COLO829 (cell line): ENCODE results near the gene IGF2BP3.

Experiments used
- DNase-seq: peaks from one replicate; pipeline ENCODE4 v3.0.0; 2012; ENCODE audit warnings: low spot score

Gene IGF2BP3

DNA sequence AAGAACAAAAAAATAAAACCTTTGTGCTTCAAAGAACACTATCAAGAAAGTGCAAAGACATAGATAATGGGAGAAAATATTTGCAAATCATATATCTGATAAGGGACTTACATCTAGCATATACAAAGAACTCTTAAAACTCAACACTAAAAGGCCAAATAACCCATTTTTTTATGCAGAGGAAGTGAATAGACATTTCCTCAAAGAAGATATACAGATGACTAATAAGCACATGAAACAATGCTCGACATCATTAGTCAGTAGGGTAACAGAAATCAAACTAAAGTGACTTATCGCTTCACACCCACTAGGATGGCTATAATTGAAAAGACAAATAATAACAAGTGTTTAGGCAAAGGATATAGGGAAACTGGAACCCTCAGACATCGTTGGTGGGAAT, 93.2 kb downstream of the IGF2BP3 start:
- DNase-seq = no peak

DNA sequence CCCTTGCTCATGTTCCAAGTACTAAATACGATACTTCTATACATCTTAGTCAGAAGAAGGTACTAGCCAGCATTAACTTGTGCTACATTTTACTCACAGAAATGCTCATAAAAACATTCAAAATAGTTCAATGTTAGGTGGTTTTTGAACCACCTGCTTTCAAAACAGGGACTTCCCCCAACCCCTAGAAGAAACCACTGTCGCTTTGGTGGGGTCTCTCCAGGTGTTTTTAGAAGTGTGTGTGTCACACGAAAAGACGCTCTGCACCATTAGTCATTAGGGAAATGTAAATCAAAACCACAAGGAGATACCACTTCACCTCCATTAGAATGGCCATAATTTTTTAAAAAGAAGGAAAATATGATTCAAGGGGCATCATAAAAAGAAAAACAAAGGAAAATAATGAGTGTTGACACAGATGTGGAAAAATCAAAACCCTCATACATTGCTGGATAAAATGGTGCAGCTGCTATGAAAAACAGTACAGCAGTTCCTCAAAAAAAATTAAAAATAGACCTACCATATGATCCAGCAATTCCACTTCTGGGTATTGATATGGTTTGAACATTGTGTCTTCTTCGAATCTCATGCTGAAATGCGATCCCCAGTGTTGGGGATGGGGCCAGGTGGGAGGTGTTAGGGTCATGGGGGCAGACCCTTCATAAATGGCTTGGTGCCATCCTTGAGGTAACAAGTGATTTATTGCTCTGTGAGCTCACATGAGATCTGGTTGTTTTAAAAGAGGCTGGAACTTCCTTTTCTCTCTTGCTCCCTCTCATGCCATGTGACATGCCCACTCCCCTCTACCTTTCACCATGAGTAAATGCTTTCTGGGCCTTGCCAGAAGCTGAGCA, 96.9 kb downstream of the IGF2BP3 start:
- DNase-seq = no peak

DNA sequence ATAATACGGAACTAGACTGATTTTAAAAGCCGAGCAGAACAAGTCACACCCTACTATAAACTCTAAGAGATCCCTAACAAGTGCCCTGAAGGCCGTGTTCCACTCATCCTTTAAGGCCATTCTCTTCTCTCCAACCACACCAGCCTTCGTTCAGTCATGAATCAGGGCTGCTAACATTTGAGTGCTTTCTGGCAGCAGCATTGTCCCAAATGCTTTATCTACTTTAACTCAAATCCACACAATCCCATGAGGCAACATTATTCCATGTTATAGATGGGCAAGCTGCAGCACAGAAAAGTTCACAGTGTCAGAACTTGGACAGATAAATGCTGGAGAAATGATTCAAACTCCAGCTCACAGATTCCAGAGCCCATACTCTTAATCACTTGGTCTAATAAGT, 97.7 kb downstream of the IGF2BP3 start:
- no peak for DNase-seq

DNA sequence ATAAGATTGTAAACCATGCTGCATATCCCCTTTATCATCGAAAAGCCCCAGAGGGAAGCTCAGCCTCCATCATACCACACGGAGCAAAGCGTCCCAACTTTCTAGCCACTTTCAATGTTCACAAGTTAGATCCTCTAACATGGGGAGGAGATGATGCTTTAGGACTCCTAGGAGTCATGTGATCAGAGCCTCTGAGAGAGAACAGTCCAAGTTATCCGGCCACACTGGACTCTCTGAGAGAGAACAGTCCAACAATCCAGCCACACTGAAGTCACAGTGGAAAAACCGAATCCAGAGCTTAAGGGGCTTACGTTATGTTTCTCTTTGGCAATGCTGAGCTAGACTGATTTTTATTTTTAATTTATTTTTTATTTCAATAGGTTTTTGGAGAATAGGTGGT, 98.6 kb downstream of the IGF2BP3 start:
- DNase-seq = no peak

DNA sequence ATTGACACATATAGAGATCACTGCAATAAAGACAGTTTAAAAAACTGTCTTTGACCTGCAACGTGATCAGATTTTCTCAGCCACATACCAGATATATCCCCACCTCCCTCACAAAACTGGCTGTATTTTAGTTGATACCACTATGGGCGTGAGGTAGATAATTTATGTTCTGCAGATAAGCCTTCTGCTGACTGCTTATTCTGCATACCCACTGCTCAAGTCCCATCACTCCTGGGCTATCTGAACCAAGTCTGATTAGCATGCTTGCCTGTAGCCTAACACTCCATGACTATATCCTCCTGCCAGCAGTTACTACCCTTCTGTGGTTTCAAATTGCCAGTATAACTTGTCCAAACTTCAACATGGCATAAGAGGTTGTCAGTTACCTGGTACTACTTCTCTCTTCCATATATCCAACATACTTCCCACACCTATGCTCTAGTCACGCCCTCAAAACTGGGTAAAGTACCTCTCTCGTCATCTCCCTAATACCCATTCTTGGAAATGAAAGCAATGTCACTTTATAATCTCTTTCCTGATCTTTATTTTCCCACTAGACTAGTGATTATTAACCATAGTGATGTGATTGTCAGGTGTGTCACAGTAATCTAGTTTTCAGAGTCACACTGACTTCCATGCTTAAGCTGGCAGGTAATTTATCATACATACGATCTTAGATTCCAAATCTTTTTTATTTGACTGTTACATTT, 100.4 kb downstream of the IGF2BP3 start:
- DNase-seq = no peak

DNA sequence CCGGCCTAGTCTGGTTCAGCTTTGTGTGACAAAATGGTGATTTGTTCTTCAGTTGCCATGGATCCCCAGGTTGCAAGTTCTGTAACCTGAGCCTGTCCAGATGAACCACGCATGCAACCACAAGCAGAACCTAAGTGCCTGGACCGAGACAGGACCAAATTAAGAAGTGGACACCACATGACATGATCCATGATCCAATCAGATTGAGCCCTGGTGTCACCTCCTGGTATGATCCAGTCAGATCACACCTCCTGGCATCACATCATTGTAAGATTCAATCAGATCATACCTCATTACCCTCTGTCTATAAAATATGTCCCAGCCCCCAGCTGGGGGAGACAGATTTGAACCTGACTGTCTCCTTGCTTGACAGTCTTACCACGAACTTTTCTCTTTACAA, 101.2 kb downstream of the IGF2BP3 start:
- DNase-seq = no peak

DNA sequence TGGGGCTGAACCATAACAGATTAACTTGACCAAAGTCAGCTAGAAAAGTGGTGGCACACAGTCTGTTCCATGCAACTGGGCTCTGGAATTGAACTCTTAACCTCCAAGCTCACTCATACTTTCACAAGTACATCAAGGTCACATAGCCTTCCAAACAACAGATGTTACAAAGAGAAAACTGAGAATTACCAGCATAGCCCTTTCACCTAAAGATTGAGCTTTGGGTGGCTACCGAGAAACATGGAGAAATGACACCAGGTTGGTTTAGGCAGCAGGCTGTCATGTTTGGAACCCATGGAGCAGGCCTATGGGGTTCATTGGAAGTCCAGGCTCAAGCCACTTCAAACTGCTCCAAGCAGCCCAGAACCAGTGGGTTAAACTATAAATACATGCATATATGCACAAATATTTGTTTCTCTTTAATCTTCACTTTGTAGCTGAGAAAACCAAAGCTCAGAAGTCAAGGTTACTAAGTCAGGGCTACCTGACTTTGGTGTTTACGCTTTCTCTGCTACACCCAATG, 112.1 kb downstream of the IGF2BP3 start:
- no peak for DNase-seq

DNA sequence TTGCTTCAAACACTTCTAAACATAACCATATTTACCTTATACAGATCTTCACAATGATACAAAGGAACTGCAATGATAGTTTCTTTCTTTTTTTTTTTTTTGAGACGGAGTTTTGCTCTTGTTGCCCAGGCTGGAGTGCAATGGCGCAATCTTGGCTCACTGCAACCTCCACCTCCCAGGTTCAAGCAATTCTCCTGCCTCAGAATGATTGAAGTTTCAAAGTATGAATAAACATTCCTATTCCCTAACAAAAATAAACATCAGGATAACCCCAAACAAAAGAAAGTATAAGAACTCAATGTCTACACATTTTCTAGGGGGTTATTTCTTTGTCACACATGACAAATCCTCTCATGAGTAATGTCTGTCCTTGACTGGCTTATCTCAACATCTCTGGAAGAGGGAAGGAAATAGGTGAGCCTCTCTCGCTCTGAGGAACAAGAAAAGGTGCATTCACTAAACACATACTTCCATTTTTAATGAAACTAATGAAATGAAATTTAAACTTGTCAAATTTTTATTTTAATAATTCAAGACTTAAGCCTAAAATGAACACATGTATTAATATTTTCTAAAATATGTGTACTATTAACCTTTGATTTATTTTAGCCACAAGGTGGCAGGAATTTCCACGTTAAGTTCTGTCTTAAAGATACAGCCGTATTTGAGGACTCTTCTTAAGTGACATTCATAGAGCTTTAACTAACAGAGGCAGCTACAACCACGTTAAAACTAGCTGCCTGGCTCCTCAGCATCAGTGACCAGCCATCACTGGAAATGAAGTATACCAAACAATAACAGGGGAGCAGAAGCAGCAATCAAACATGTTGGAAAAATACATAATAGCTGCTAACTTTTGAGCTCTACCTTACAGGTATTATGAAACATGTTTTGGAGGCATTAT, 112.8 kb downstream of the IGF2BP3 start:
- DNase-seq = peak; percentile 76

DNA sequence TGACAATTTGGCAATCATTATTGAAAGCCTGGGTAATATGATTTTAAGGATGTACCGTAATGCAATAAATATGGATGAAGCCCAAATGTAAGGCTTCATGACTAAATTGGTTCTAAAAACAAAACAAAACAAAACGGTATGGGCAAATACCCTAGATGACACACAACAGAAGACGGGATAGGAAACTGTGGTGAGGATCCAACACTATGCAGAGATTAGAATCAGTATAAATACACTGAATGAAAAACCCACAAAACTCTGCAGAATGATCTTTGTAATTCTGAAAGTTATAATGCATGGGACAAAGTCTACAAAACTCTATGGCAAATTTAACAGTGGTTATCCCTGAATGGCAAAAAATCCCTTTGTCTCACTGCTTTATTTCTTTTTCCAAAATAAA, 113.6 kb downstream of the IGF2BP3 start:
- DNase-seq = no peak

DNA sequence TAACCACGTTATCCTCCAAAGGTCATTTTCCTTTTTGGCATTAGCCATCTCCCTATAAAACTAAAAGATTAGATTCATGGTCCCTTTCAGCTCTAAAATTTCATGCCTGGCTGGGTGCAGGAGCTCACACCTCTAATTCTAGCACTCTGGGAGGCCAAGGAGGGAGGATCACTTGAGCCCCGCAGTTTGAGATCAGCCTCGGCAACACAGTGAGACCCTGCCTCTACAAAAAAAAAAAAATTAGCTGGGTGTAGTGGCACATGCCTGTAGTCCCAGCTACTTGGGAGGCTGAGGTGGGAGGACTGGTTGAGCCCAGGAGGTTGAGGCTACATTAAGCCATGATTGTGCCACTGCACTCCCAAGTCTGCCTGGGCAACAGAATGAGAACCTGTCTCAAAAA, 114.1 kb downstream of the IGF2BP3 start:
- DNase-seq = no peak

DNA sequence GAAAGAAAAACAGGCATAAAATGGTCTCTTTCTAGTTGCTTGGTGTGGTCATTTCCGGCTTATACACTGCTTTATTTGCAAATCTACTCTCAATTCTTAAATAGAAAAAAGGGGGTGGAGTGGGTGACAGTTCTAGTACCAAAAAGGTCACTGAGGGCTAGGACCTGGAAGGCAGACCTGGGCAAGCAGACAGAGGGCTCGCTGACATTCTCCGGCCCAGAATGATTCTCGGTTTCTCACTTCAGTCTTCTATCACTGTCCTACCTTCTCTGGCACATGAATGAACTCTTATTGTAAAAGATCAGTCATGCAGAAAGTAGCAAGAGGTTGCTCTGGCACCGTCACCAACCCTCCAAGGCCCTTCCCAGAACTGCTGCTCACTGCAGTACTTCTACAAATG, 117.1 kb downstream of the IGF2BP3 start:
- no peak for DNase-seq

DNA sequence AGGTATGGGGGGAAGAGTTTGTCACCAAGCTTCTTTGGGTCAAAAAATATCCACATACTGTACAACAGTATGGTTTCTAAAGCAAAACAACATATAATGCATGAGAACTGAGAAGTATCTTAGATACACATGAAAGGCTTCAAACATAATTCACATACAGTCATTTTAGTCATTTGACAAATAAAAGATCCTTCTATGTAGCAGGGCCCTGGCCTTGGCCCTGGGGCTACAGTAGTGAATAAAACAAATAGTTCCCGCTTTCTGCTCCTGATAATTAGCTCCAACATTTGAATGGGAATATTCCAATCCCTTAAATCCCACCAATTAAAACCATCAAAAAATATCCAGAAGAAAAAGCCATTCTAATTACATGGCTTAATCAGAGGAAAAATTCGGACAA, 119.8 kb downstream of the IGF2BP3 start:
- DNase-seq = peak; percentile 93

DNA sequence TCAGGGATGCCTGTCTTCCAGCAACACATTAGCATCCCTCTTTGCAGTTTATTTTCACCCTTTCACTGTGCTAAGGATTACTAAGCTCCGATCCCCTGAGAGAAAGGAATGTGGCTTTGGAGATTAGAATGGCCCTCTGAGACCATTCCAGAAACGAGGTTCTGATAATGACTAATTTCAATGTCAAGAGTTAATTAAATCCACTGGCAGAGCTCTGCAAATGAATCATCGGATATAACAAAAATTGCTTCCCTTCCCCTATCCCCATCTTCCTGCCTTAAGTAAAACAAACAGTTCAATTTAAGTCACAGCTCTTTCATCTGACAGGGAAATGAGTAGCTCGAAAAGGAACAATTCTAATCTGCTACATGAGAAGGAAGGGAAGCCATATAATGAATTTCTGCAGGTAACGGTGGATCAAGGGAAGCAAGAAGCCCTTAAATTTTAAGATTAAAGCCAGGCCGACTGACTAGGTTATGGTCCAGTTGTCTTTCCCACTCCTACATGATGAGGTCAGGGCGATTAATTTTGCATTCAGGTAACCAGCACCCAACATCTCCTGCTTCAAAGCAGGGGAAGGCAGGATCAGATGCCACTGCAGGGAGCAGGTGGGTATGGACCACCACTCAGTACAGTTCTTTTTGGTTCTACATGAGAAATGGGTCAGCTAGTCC, 120.7 kb downstream of the IGF2BP3 start:
- peak; percentile 89 for DNase-seq

DNA sequence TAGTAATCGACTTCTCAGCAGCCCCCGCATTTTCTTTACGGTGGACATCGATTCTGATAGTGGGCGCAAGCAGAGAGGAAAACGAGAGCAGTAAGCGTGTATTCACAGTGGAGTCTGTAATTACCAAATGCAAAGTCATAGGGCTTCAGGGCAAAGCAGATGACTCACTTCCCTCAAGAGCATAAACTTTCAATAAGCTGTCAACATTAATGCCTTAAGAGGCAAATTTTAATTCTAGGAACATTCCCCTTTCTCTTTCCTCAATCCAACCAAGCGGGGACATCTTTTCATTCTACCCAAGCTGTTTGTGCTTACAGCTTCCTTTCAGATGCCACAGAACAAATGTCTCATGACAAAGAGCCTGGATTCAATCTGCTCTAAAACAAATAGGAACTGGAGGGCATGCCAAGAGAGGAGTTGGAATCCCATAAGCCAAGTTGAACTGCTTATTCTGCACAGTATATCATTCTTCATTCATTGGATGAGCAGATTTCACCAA, 122.6 kb downstream of the IGF2BP3 start:
- peak; percentile 95 for DNase-seq

DNA sequence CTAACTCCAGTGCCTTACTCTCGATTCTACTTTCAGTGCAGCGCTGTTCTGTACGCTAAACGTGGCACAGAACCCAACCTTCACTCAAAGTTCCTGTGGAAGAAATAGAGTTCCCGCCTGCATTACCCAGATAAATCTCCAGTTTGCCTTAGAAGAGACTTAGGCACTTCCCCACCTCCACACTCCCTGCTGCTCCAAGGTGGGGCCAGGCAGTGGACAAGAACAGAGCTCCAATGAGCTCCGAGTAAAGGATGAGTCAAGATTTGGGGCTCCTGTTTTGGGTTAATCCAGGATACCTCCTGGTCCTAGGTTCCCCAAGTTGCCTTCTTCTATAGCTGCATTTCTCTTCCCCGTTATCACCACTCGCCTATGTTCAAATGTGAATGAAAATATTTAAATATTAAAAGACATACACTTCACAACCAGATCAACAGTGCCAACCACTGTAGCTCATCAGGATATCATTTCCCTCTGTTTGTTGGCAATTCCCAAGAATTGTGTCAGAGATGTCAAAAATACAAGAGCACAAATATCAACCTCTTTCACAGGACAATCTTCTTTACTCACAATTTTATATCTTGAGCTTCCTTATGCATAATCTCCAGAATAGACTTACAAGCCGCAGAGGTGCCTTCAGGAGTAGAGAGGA, 123.1 kb downstream of the IGF2BP3 start:
- DNase-seq = no peak

DNA sequence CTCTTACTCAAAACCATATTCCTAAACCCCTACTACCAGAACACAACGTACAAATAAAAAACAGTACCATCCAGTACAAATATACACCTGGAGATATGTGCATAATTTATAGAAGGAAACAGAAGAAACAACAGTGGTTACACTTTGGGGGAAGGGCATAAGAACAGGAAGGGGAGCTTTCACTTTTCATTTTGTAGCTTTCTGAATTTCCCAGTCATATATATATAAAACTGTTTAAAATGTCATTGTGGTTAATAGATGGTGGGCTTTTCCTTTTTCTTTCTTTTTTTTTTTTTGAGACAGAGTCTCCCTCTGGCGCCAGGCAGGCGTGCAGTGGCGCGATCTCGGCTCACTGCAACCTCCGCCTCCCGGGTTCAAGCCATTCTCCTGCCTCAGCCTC, 124.0 kb downstream of the IGF2BP3 start:
- DNase-seq = no peak

DNA sequence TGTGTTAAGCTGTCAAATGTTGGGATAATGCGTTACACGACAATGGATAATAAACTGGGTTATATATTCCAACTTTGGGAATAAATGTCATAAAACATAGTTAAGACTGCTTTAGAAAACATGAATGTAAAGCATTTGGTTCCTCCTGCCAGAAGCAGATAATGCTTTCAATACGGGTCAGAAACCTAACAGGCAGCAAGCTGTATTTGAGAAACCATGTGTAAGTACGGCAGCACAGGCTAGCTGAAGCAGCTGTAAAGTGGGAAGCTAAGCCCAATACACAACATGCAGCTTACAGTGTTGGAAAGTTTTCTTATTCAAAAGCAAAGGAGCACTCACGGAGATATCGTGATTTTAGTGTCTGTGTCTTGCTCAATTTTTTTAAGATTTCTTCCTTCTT, 124.7 kb downstream of the IGF2BP3 start:
- DNase-seq = no peak

DNA sequence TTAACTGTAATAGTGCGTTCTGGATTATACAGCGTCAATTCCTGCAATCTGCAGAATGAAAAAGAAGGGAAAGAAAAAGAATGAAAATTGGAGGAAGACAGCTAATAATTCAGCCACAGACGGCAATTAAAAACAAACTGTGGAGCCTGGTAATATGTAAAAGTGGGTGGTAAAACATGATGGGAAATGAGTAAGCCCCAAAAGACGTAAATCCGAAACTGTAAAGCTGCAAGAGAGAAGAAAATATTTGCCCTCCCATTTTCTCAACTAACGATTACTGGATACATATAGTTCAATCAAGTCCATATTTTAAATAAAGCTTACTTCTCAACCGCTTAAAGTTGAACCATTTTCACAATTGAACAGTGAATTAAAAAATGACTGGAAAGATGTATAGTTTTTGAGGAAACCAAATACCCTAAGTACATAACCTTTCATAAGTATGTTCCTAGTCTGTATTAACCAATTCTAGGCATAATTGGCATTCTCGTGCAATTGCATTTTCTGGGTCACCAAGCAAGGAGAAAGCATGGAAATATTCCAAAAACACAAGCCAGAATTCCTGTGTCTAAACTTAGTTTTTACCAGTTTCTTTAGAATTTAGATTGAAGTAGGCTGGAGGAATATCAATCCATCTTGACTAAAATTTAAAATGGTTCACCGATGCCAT, 126.3 kb downstream of the IGF2BP3 start:
- no peak for DNase-seq

DNA sequence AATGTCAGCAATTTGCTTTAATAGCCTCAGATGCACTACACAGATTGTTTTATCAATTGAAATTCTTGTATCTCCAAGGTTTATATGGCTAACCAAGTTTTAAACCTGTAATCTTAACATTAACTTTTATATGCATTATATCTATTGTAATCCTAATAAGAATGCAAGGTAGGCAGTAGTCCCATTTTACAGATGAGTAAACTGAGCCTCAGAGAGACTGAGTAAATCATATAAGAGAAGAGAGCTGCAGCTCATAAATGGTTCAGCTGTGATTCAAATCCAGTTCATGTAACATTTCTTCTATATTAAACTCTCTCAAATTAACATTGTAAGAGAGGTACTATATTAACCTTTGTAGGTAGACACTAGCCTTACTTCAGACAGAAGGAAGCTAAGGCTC, 127.2 kb downstream of the IGF2BP3 start:
- DNase-seq = no peak

DNA sequence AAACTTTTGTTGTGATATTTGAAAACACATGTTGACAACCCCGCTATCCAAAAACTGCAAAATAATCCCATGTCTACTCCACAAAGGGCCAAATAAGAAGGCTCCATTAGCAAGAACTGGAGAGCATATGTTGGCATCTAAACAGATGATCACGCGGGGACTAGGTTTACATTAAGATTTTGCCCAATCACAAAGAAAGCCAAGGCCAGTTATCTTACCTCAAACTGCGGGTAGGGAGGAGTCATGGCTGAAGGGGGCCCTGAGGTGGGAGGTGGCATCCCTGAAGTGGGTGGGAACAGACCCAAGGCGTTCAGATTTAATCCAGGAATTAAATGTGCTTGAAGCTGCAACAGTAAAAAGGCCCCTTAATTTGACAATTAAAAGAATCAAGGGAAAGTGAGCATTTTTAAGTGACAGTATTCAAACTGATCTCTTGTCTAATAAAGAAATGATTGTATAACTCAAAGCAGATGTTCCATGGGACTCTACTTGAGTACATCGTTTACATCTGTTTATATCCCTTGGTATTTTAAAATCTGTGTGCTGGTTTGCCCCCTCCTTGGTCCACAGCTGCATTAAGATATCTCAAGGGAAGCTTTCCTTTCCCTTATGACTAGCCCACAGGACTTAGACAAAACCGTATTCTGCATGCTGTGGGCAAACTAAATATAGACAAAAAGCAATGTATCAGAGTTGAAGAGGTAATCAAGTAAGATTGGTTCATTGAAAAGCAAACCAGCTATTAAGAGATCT, 128.3 kb downstream of the IGF2BP3 start:
- no peak for DNase-seq
